ENCODE data around the gene PLSCR5.

PLSCR5 gene

DNA sequence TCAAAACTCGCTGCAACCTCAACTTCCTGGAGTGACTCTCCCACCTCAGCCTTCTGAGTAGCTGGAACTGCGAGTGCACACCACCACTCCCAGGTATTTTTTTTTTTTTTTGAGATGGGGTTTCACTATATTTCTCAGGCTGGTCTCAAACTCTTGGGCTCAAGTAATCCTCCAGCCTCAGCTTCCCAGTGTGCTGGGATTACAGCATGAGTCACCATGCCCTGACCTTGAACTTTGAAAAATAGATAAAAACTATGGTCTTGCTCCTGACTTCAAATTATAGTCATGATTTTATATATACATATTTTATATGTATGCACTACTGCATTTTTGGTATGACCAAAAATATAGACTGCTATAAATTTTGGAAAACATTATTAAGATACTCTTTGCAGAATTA is 6.9 kb upstream of the PLSCR5 start:
- H3K27ac Mint-ChIP-seq, result no peak overlapping the region
- no peaks in the 10 kb centered on the region for H3K9me3 Mint-ChIP-seq
- H3K36me3 Mint-ChIP-seq (ENCODE audit: low read depth), result no peaks in the 10 kb centered on the region
- H3K4me3 Mint-ChIP-seq, result no peak overlapping the region
- H3K27me3 Mint-ChIP-seq, result peaks cover 10% of the 10 kb centered on the region
- H3K4me1 Mint-ChIP-seq (ENCODE audit: low read depth), result no peaks in the 10 kb centered on the region

DNA sequence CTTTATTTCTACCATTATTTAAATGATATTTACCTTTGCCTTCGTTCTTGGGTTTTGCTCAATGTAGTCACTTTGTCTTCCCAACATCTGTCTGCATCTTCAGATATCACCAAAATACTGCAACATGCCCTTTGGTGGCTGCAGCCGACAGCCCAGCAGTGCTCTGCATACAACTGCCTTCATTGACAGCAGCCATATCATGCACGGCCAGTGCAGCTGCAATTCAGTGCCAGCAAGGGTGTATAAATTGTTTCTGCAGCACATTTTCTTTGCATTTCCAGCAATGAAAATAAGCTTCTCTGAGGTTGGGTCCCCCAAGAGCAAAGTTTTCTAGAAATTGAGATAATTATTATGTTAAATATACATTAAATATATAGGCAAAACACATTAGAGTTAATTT is 6.0 kb upstream of the PLSCR5 start:
- no peaks in the 10 kb centered on the region for H3K9me3 Mint-ChIP-seq
- H3K4me1 Mint-ChIP-seq (ENCODE audit: low read depth), result no peaks in the 10 kb centered on the region
- H3K36me3 Mint-ChIP-seq (ENCODE audit: low read depth), result no peaks in the 10 kb centered on the region
- no peak overlapping the region for H3K4me3 Mint-ChIP-seq
- peaks cover 16% of the 10 kb centered on the region for H3K27me3 Mint-ChIP-seq
- no peak overlapping the region for H3K27ac Mint-ChIP-seq

DNA sequence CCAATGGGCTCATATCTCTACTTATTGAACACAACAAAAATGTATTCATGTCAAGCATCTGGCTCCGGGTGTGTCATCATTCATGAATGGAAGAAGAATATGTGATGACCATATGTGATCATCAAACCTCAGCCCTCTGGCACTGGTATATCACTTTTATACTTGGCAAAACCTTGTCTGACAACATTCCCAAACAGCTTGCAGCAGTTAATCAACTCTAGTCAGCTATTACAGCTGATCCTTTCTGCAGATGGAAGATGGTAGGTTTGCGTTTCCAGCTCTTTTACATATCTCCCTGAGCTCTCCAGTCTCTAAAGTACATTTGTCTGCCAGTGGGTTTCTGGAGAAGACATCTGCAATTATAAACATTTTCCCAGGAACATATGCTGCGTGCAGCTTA is 6.6 kb downstream of the PLSCR5 start:
- H3K27me3 Mint-ChIP-seq, result peaks cover 11% of the 10 kb centered on the region
- no peaks in the 10 kb centered on the region for H3K9me3 Mint-ChIP-seq
- H3K4me1 Mint-ChIP-seq (ENCODE audit: low read depth), result no peaks in the 10 kb centered on the region
- H3K36me3 Mint-ChIP-seq (ENCODE audit: low read depth), result no peaks in the 10 kb centered on the region
- no peak overlapping the region for H3K27ac Mint-ChIP-seq
- no peak overlapping the region for H3K4me3 Mint-ChIP-seq

DNA sequence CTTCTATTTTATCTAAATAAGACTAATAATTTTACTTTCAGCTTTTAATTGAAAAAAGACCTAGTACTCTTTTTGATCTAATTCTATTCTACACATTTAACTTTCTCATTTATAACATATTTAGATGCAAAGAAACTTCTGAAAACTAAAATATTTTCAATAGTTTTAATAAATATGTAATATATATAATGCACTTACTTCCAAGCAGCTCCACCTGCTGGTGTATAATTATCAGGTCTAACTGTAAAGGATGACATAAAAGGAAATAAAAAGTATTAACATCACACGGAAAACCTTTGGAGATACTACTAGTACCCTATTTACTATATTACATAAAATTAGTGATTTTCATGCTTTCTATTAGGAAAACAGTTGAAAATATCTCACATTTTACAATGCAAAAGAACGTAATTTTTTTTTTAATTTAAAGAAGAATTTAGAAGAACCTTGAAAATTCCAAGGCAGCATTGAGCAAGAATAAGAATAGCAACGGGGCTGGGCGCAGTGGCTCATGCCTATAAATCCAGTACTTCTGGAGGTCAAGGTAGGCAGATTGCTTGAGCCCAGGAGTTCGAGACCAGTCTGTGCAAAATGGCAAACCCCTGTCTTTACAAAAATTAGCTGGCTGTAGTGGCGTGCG is 10.2 kb downstream of the PLSCR5 start:
- Mint-ChIP-seq H3K27me3 (peaks cover 17% of the 10 kb centered on the region), H3K27ac (no peak overlapping the region), H3K4me1 (ENCODE audit: low read depth) (no peaks in the 10 kb centered on the region), H3K36me3 (ENCODE audit: low read depth) (no peaks in the 10 kb centered on the region), H3K4me3 (no peak overlapping the region), H3K9me3 (no peaks in the 10 kb centered on the region)

DNA sequence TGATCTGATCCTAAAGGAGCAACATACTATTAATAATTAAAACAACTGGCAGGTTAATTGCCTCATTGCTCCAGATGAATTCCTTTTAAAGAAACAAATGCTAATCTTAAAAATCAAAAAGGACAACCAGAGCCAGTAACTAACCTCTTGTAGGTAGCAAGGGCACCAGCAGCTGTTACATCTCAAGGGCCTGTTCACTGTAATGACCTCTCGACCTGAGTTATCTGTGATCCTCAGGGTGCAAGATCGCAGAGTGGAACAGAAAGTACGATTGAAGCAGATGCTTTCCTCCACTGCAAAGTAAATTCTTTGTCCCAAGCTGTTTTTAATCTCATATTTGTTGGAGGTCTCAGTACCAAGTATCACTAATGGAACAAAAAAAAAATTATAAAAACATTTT is 11.4 kb downstream of the PLSCR5 start:
- H3K27ac Mint-ChIP-seq, result no peak overlapping the region
- no peaks in the 10 kb centered on the region for H3K36me3 Mint-ChIP-seq (ENCODE audit: low read depth)
- H3K4me1 Mint-ChIP-seq (ENCODE audit: low read depth), result no peaks in the 10 kb centered on the region
- H3K27me3 Mint-ChIP-seq, result peaks cover 24% of the 10 kb centered on the region
- H3K9me3 Mint-ChIP-seq, result no peaks in the 10 kb centered on the region
- no peak overlapping the region for H3K4me3 Mint-ChIP-seq

DNA sequence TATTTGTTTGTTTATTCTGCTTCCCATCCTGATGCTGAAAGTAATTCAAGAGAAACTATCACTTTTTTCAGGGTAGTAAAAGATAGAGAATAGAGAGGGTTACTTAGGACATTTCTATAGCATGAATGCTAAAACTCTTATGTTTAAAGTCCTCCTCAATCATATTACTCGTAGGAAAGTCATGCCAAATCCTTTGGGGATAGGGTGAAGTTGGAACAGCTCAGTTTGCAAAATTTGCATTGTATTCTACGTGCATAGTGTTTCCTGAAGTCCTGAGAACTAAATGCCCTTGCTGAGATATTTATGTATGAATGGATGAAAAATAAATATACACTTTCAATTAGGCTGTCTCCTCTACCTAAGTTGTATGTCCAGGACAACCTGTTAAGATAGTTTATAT is 14.6 kb downstream of the PLSCR5 start:
- Mint-ChIP-seq H3K9me3 (no peaks in the 10 kb centered on the region), H3K27ac (no peak overlapping the region), H3K4me3 (no peak overlapping the region), H3K27me3 (peaks cover 21% of the 10 kb centered on the region), H3K36me3 (ENCODE audit: low read depth) (no peaks in the 10 kb centered on the region), H3K4me1 (ENCODE audit: low read depth) (no peaks in the 10 kb centered on the region)

DNA sequence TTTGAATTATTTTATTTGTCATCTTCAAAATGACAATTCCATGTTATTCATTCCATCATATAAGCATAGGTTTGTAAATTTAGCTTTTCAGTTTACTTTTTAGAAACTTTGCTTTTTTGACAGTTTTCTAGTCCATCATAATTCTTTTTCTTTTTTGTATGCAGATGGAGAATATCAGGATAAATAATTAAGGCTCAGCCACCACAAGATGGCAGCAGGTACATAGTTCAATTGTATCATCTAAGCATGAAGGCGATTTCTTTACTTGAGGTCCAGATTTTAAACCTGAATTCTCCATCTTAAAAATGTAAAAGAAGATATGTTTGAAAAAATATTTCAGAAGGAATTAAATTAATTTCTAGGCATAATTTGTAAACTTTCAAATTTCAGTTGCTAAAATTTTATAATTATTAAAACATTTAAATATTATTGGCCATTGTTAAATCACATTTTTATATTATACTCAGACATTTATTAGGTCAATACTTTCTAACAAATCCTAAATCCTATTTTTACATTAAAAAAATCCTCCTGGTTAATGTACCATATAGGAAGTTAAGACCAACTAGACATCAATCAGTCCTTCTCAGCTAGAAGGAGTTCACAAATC is 15.1 kb downstream of the PLSCR5 start:
- Mint-ChIP-seq H3K4me3 (no peak overlapping the region), H3K9me3 (no peaks in the 10 kb centered on the region), H3K27me3 (peaks cover 20% of the 10 kb centered on the region), H3K27ac (no peak overlapping the region), H3K4me1 (ENCODE audit: low read depth) (no peaks in the 10 kb centered on the region), H3K36me3 (ENCODE audit: low read depth) (no peaks in the 10 kb centered on the region)

DNA sequence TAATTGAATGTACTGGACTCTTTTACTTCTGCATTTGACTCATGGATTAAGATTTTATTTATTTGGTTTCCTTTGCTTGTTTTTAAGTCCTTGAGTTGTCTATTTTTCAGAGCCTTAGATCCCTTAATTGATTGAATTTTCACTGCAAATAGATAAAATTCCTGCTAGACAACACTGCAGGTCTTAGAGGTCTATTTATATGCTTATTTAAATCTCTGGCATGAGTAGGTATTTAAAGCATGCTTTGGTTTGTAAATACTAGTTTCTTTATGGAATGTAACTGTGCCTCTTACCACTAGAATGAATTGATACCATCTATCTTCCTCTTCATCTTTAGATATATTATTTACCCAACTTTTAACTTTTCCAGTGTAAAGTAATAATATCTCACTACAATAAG is 20.0 kb downstream of the PLSCR5 start:
- H3K27ac Mint-ChIP-seq, result no peak overlapping the region
- peaks cover 21% of the 10 kb centered on the region for H3K27me3 Mint-ChIP-seq
- H3K4me1 Mint-ChIP-seq (ENCODE audit: low read depth), result no peaks in the 10 kb centered on the region
- H3K36me3 Mint-ChIP-seq (ENCODE audit: low read depth), result no peaks in the 10 kb centered on the region
- no peaks in the 10 kb centered on the region for H3K9me3 Mint-ChIP-seq
- no peak overlapping the region for H3K4me3 Mint-ChIP-seq

DNA sequence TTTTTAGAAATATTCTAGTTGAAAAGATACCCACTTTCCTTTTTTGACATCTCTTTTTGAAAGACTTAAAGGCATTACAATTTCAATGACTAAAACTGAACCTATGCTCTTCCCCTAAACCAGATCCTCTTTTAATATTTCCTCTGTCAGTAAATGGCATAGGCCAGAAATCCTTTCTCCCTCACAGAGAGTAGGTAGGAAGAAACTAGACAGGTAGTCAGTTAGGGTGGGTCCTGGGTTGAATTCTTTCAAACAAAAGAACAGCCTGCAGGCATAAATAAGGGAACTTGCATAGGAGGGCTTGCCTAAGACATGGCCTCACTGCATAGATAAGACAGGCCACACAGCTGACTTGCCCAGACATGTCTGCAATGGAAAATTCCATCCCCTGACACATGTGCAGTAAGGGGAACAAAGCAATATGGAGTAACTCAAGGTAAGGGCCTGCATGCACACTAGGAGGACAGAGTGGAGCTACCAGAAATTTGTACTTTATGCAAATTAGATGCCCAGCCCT is 23.1 kb downstream of the PLSCR5 start:
- Mint-ChIP-seq H3K36me3 (ENCODE audit: low read depth) (no peaks in the 10 kb centered on the region), H3K4me1 (ENCODE audit: low read depth) (no peaks in the 10 kb centered on the region), H3K9me3 (no peaks in the 10 kb centered on the region), H3K27me3 (peaks cover 9% of the 10 kb centered on the region), H3K27ac (no peak overlapping the region), H3K4me3 (no peak overlapping the region)

DNA sequence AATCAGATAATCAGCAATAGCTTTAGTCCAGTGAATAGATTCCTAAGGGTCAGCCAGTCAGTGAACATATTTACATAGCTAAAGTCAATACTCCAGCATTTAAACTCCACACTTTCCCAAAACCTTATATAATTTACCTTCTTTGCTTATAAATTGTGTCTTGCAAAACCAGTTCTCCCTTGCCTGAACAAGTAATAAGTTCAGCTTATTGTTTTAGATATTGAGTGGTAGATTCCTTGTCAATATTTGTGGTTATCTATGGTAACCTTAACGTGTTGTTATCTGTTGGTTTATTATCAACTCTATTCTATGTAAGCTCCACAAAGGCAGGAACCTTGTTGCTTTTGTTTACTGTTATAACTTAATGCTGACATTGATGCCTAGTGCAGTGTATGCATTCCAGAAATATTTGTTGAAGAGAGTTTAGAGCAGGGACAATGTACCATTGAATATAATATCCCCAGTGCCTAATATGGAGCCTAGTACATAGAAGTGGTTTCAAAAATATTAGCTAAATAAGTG is 24.0 kb downstream of the PLSCR5 start:
- no peaks in the 10 kb centered on the region for H3K36me3 Mint-ChIP-seq (ENCODE audit: low read depth)
- no peaks in the 10 kb centered on the region for H3K4me1 Mint-ChIP-seq (ENCODE audit: low read depth)
- no peak overlapping the region for H3K4me3 Mint-ChIP-seq
- H3K27me3 Mint-ChIP-seq, result peaks cover 9% of the 10 kb centered on the region
- H3K9me3 Mint-ChIP-seq, result no peaks in the 10 kb centered on the region
- H3K27ac Mint-ChIP-seq, result no peak overlapping the region

DNA sequence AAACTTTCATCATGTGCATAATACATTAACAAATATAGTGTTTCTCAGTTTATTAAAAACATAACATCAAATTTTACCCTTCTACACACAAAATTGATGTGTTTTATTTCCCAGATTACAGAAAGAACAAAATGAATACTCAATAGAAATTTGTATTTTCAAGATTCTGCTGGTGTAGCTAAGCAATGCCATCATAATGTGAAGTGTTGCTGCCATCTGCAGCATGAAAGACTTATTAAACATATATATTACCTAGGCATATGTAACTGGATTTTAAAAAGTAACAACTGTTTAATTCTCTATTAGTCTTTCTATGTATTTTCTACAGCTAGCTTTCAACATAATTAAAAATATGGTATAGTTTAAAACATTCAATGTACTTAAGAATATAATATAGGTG is 27.5 kb downstream of the PLSCR5 start:
- Mint-ChIP-seq H3K9me3 (no peaks in the 10 kb centered on the region), H3K27ac (no peak overlapping the region), H3K27me3 (no peaks in the 10 kb centered on the region), H3K4me3 (no peak overlapping the region), H3K36me3 (ENCODE audit: low read depth) (no peaks in the 10 kb centered on the region), H3K4me1 (ENCODE audit: low read depth) (no peaks in the 10 kb centered on the region)

DNA sequence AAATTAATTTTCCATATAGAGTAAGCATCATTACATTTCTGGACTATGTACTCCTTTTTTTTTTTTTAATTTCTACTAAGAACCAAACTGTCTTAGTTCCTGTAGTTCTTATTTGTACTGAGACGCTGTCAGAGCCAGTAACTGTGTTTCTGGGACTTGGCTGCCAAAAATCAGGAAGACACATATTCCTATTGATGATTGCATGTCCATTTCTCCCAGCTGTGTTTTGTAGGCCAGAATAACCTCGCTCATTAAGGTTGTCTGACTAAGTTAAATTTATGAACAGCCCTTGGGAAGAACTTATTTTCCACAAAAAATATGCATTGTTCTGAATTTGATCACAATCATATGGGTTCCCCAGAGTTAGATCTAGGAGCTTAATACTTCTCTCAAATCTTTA is 29.5 kb downstream of the PLSCR5 start:
- Mint-ChIP-seq H3K4me3 (no peak overlapping the region), H3K27ac (no peak overlapping the region), H3K36me3 (ENCODE audit: low read depth) (no peaks in the 10 kb centered on the region), H3K9me3 (no peaks in the 10 kb centered on the region), H3K4me1 (ENCODE audit: low read depth) (no peaks in the 10 kb centered on the region), H3K27me3 (no peaks in the 10 kb centered on the region)

DNA sequence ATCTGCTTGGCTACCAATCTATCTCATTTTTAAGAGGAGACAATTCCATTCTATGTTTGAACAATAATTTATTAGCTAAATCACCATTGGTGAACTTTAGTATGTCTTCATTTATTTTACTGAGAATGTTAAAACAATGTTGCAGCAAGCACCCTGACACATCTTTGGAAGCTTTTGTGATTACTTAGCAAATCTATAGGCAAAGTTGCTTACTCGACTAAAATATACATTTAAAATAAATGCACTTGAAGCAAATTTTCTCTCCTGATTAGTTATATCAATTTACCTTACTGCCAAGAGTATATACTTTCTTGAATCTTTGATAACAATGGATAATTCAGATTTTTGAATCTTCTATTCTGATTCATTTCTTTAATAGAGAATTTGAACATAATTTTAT is 31.0 kb downstream of the PLSCR5 start:
- Mint-ChIP-seq H3K4me3 (no peak overlapping the region), H3K27me3 (no peaks in the 10 kb centered on the region), H3K4me1 (ENCODE audit: low read depth) (no peaks in the 10 kb centered on the region), H3K36me3 (ENCODE audit: low read depth) (no peaks in the 10 kb centered on the region), H3K9me3 (no peaks in the 10 kb centered on the region), H3K27ac (no peak overlapping the region)

DNA sequence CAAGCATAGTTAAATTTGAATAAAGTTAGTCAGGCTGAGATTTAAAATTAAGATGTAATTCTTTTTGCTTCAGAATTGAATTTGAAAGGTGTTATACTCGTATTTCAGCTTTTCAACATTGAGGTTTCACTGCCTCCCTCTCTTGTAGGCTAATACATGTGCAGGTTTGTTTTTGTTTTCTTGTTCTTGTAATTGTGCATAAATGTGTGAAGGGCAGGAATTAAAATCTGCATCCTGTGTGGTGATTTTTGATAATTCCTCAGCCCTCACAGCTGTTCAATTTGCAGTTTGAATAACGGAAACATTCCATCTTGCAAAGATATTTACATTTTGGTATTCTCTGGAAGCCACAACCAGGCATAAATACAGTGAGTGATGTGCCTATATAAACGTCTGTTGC is 35.8 kb downstream of the PLSCR5 start:
- Mint-ChIP-seq H3K4me1 (ENCODE audit: low read depth) (no peaks in the 10 kb centered on the region), H3K27ac (no peak overlapping the region), H3K27me3 (no peaks in the 10 kb centered on the region), H3K4me3 (no peak overlapping the region), H3K9me3 (no peaks in the 10 kb centered on the region), H3K36me3 (ENCODE audit: low read depth) (no peaks in the 10 kb centered on the region)

DNA sequence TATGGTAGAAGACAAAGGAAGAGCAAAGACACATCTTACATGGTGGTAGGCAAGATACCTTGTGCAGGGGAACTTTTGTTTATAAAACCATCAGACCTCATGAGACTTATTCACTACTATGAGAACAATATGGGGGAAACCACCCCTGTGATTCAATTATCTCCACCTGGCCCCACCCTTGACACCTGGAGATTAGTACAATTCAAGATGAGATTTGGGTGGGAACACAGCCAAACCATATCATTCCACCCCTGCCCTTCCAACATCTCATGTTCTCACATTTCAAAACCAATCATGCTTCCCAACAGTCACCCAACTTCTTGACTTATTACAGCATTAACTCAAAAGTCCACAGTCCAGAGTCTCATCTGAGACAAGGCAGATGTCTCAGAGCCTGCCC is 39.0 kb downstream of the PLSCR5 start:
- no peaks in the 10 kb centered on the region for H3K4me1 Mint-ChIP-seq (ENCODE audit: low read depth)
- H3K36me3 Mint-ChIP-seq (ENCODE audit: low read depth), result no peaks in the 10 kb centered on the region
- H3K4me3 Mint-ChIP-seq, result no peak overlapping the region

DNA sequence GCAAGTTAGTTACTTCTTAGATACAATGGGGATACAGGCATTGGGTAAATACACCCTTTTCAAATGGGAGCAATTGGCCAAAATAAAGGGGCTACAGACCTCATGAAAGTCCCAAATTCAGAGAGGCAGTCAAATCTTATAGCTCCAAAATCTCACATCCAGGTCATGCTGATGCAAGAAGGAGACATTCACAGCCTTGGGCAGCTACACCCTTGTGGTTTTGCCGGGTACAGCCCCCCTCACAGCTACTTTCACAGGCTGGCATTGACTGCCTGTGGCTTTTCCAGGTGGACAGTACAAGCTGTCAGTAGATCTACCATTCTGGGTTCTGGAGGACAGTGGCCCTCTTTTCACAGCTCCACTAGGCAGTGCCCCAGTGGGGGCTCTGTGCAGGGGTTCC is 43.3 kb downstream of the PLSCR5 start:
- H3K4me1 Mint-ChIP-seq (ENCODE audit: low read depth), result no peaks in the 10 kb centered on the region
- H3K27ac Mint-ChIP-seq, result no peak overlapping the region
- no peaks in the 10 kb centered on the region for H3K9me3 Mint-ChIP-seq
- H3K36me3 Mint-ChIP-seq (ENCODE audit: low read depth), result no peaks in the 10 kb centered on the region
- H3K4me3 Mint-ChIP-seq, result no peak overlapping the region
- H3K27me3 Mint-ChIP-seq, result no peaks in the 10 kb centered on the region

More for the DNA sequence above, 39.0 kb downstream of the PLSCR5 start:
- Mint-ChIP-seq H3K27ac (no peak overlapping the region), H3K9me3 (no peaks in the 10 kb centered on the region), H3K27me3 (no peaks in the 10 kb centered on the region)
